Measurements from ENCODE around the gene OR8G1. TPM values are rescaled to one million over a fixed set of nuclear protein-coding genes. Genes with fewer than 3 reads are reported as not detected.
"Not testable (repeated sequence)": the region's sequence is repeated elsewhere in the genome, so short reads cannot be mapped to it uniquely, and the experiment has no call there.

The OR8G1 gene
- total RNA-seq: not detected

DNA sequence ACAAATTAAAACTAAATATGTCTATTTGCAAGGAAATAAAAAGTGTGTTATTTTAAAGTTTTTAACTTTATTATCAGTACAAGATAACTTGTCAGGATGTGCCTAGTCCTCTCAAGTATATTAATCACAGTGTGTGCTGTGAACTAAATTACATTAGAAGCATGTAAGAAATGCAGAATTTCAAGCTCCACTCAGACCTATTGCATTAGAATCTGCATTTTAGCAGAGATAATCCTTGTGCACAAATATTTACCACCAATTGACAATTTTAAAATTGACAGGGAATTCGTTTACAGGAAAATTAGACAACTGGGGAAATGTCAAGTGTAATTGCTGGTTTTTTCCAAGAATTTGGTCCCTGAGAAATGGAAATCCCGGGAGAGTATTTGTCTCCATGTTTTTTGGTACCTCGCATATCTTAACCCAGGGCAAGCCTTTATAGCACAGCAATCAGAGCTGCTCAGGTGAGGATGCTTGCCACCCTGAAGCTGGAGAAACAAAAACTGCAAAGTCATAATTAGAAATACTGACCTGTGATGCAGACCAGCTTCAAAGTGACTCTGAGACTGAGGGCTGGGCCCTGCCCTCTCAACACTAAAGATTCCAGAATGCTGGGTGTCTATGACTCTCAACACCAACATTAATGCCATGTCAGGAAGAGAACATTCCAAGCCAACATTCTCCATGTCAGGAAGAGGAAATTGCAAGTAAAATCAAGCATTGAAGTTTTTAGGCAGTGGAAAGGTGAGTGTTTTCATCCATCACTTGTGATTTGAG, at the start of gene OR8G1:
Gene OR8G1, plus strand, starts transcription at position 475 of the 777 bp plus-strand sequence. CDS start 8,581 bp downstream, outside the sequence.
- DNase-seq: no peak

GRCh38 chr11:124193221-124194010, 47.5 kb upstream of the OR8G1 start:
- no peak for DNase-seq

GRCh38 chr11:124194293-124195188, 46.4 kb upstream of the OR8G1 start:
- no peak for DNase-seq

DNA sequence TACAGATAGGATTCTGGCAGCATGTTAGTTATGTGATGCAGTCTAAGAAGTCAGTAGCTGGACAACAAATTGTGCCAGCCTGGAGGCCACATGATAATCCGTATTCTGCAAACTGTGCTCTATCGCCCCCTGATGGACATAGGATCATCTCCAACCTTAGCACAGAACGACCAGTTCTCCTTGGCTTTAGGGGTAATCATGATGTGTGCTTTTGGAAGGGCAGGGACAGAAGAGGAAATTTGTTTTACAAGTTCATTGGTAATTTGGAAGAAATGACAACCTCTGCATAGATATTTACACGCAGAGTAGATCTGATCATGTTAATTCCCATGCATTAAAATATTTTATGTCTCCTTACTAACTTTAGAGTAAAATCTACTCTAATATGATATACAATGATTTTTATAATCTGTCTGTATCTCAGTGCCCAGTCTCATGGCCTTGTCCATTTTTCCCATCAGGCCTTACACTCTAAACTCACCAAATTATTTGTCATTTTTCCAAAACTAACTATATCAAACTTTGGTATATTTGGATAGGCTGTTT, 45.6 kb upstream of the OR8G1 start:
- peak; percentile 19 for DNase-seq

- DNase-seq: no peak
Measured at GRCh38 chr11:124197999-124198398, 42.9 kb upstream of the OR8G1 start.

- DNase-seq: no peak
Measured at GRCh38 chr11:124198897-124199296, 42.0 kb upstream of the OR8G1 start.

DNA sequence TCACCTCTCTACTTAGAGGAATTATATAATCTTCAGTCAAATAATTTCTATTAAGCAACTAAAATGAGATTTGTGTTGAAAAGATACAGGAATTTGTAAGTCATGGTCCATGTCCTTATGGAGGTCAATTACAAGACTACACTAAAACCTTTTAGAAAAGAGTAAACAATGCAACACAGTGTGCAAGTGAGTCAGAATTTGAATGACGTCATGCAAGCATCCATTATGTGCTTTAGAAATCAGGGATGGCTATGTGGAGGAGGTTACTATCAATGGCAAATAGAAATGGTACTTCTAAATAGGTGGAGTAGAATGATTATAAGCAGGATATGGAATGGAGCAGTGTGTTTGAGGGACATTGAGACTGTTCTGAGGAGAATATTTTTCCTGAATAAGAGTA, 41.2 kb upstream of the OR8G1 start:
- DNase-seq: no peak

- no peak for DNase-seq
Measured at GRCh38 chr11:124200671-124201070, 40.2 kb upstream of the OR8G1 start.

DNA sequence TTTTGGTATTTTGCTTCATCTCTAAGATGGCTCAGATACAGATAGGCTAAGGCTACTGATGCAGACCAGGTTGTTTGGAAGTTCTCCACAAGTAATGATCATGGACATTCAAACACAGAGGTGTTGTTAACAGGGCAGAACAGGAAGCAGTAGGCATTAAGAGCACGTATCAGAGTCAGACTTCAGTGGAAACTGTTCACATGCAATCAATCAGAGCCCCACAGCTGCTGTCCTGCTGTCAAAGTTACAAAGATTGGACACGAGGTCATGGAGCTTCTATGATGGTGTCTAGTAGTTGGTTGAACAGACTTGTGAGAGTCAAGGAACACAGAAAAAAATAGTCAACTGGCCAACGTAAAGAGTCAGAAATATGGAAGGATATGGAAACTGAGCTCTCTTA, 37.9 kb upstream of the OR8G1 start:
- no peak for DNase-seq

DNA sequence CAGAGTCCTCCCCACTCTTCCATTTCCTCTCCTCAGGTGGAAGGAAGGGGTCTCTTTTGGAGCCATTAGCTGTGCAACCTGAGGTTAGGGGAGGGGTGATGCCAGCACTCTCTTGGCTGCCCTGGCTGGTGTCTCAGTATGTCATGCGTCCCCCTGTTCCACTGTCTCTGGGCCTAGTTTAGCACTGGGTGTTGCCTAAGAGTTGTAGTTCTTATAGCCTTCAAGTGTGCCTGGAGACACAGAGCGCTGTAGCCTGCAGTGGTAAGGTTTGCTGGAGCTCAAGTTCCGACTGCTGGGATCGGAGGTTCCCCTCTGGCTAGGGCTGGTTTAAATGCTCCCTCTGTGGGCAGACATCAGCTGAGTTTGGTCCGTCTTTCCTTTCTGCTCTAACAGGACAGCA, 36.9 kb upstream of the OR8G1 start:
- no peak for DNase-seq

DNA sequence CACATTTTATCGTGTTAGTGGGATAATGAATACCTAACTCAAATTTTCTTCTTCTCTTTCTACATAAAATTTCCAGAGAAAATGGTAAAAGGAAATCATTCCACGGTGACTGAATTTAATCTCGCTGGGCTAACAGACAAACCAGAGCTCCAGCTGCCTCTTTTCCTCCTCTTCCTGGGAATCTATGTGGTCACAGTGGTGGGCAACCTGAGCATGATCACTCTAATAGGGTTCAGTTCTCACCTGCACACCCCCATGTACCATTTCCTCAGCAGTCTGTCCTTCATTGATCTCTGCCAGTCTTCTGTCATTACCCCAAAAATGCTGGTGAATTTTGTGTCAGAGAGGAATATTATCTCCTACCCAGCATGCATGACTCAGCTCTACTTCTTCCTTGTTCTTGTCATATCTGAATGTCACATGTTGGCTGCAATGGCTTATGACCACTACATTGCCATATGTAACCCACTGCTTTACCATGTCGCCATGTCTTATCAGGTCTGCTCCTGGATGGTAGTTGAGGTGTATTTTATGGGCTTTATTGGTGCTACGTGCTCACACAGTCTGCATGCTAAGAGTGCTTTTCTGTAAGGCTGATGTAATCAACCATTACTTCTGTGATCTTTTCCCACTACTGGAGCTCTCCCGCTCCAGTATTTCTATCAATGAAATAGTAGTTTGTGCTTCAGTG, 33.6 kb upstream of the OR8G1 start:
- DNase-seq: no peak

- DNase-seq: no peak
Measured at GRCh38 chr11:124209824-124210357, 31.0 kb upstream of the OR8G1 start.

GRCh38 chr11:124210421-124210820, 30.5 kb upstream of the OR8G1 start:
- no peak for DNase-seq

- no peak for DNase-seq
Measured at GRCh38 chr11:124211321-124211720, 29.6 kb upstream of the OR8G1 start.

DNA sequence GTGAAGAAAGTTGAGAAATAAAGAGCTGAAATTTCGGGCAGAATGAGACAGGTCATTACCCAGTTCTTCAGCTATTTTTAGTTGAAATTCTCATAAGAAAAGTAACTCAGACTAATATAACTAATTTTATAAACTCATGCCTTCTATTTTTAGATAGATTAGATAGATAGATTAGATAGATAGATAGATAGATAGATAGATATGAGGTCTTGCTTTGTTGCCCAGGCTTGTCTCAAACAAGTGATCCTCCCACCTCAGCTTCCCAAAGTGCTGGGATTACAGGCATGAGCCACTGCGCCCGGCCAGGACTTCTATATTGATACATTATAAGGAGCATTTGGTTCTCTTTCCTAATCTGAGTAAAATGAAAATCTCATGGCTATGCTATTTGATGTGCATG, 26.9 kb upstream of the OR8G1 start:
- no peak for DNase-seq

DNA sequence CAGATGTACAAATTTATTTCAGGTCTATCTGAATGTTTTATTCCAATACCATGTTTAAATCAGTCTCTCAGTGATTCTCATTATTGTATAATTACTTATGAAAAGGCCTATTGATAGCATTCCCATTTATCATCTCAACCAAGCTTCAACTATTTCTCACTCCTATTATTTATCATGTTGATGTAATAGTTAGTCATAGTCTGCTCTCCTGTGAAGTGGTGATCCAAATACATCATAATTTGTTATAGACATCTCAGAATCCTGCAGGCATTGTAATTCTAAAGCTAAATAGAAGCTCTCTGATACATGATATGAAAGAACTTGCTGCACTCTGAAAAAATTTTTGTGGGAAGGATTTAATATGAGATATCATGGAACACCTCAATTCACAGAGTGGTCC, 21.8 kb upstream of the OR8G1 start:
- no peak for DNase-seq

DNA sequence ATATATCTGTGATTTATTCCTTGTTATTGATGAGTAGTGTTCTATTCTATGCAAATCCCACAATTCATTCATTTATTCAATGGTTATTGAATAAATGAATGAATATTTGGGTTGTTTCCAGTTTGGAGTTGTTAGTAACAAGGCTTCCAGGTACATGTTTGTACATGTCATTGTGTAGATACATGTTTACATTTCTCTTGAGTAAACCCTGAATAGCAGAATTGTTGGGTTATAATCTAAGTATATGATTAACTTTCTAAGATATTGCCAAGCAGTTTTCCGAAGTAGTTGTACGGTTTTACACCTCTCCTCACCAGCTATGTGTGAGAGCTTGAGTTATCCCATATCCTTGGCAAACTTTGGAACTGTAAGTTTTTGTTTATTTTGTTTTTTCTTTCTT, 18.5 kb upstream of the OR8G1 start:
- no peak for DNase-seq

DNA sequence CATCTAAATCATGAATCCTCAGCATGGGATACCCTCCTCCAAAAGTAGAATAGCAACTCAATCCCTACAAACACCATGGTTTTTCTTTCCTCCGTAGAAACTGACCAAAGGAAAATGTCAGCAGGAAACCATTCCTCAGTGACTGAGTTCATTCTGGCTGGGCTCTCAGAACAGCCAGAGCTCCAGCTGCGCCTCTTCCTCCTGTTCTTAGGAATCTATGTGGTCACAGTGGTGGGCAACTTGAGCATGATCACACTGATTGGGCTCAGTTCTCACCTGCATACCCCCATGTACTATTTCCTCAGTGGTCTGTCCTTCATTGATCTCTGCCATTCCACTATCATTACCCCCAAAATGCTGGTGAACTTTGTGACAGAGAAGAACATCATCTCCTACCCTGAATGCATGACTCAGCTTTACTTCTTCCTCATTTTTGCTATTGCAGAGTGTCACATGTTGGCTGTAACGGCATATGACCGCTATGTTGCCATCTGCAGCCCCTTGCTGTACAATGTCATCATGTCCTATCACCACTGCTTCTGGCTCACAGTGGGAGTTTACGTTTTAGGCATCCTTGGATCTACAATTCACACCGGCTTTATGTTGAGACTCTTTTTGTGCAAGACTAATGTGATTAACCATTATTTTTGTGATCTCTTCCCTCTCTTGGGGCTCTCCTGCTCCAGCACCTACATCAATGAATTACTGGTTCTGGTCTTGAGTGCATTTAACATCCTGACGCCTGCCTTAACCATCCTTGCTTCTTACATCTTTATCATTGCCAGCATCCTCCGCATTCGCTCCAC, 16.1 kb upstream of the OR8G1 start:
- DNase-seq: not testable (repeated sequence)

DNA sequence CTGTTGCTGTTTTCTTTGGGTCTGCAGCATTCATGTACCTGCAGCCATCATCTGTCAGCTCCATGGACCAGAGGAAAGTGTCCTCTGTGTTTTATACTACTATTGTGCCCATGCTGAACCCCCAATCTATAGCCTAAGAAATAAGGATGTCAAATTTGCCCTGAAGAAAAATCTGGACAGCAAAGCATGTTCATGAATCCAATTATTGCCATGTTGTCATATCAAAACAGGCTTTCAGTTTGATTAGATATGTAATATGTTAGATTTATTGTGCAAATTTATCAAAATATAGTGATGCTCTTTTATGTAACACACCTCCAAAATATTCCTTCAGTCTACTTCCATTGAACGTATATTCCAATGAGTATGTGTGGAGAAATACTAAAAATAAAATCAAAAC, 15.4 kb upstream of the OR8G1 start:
- DNase-seq: no peak

GRCh38 chr11:124233376-124233775, 7.5 kb upstream of the OR8G1 start:
- DNase-seq: no peak

DNA sequence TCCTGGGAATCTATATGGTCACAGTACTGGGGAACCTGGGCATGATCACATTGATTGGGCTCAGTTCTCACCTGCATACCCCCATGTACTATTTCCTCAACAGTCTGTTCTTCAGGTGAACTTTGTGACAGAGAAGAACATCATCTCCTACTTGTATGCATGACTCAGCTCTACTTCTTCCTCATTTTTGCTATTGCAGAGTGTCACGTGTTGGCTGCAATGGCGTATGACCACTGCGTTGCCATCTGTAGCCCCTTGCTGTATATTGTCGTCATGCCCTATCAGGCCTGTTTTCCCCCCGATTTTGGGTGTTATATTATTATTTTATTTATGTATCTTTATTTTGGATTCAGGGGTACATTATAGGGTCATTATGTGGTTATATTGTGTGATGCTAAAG, 2.4 kb upstream of the OR8G1 start:
- no peak for DNase-seq
